CD4-positive, alpha-beta T cell treated with Interferon gamma for 1 hour (primary cell): ENCODE measurements around the gene TBC1D12.
"Not testable (repeated sequence)": the region's sequence is repeated elsewhere in the genome, so short reads cannot be mapped to it uniquely, and the experiment has no call there.

Source experiments
- DNase-seq: peaks from one replicate; pipeline ENCODE4 v3.0.0-alpha.2; 2020

The TBC1D12 gene

DNA sequence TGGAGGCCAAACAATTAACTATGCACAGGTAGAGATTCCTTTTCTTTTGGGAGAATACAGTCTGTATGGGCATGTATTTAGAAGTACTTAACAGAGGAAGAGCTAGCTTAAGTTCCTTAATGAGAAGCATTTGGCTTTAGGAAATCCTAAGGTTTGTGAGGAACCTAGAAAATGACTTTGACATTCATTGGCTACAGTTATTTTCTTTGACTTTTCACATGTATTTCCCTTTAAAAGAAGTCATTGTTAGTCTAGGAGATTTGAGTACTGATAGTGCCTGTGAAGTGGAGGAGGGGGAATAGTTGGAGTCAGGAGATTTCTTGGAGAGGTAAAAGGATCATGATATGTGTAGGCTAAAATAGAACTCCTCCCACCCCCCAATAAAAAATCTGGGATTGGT is 146.9 kb downstream of the TBC1D12 start:
- DNase-seq: no peak

DNA sequence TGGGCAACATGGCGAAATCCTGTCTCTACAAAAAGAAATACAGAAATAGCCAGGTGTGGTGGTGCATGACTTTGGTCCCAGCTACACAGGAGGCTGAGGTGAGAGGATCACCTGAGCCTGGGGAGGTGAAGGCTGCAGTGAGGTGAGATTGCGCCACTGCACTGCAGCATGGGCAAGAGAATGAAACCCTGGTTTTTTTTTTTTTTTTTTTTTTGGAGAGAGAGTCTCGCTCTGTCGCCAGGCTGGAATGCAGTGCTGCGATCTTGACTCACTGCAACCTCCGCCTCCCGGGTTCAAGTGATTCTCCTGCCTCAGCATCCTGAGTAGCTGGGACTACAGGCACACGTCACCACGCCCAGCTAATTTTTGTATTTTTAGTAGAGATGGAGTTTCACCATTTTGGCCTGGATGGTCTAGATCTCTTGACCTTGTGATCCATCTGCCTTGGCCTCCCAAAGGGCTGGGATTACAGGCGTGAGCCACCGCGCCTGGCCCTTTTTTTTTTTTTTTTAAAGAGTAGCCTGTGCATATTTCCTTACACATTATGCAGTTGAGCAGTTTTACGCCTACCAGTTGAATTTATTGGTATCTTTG is 165.5 kb downstream of the TBC1D12 start:
- not testable (repeated sequence) for DNase-seq

DNA sequence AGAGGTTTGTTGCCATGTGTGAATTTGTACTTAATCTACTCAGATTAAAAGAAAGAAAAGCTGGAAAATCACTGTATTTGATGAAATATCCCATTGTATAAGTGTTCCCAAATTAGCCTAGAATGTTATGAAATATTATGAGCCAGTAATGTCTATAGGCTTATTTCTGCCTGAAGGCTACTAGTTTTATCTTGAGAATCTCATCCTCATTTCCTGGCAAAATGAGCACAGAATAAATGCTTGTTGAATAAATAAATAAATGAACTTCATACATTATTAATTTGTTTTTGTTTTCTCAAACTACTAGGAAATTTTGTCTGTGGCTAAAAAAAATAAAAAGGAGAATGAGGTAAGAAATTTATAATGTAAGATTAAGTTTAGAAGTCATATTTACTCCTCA is 168.7 kb downstream of the TBC1D12 start:
- no peak for DNase-seq

DNA sequence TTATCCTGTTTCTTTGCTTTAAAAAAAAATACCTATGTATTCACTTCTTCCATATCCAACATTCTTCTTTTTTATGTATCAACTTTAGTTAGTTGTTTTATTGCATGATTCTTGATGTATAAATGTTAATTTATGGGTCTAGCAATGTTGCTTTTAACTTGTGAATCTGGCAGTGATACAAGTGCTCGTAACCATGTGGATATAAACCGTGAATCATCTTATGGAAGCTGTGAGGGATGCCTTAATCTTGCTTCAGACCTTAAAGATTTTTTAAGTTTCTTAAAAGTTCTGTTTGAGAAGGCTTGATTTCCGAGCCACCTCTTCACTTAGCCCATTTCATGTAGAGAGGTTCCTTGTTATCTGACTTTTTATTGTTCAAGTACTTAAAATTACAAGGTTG is 169.2 kb downstream of the TBC1D12 start:
- DNase-seq: no peak

DNA sequence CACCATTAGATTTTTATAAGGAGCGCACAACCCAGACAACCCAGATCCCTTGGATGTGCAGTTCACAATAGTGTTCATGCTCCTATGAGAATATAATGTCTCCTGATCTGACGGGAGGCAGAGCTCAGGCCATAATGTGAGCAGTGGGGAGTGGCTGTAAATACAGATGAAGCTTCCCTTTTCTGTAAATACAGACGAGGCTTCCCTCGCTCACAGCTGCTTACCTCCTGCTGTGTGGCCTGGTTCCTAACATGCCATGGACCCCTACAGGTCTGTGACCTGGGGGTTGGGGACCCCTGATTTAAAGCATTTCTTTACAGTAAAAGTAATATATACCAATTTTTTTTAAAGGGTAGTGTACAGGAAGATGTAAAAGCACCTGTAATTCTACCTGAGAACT is 176.4 kb downstream of the TBC1D12 start:
- no peak for DNase-seq

DNA sequence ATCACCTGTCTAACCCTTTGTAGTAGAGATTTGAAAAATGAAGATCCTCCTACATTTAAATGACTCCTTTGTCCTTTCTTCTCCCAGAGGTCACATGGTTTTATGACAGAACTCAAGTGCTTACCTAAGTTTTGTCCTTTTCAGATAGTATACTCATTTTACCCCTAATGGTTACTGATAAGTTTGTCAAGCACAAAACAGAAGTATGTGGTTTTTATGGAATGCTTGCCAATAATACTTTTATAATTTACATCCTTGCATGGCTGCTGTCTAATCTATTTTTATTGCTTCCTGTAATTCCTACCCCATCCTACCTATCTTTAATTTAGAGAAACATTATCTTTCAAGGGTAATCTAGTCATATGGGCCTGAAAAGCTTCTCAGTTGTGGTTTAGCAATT is 180.8 kb downstream of the TBC1D12 start:
- DNase-seq: no peak
